ENCODE measurements around the gene TSPAN9.

TSPAN9 gene

GRCh38 chr12:3272958-3273357 is 195.8 kb downstream of the TSPAN9 start:
- no CpG with 5 or more reads among the region's 9 CpGs for WGBS (ENCODE audit: extremely low coverage, insufficient coverage, low lambda C conversion rate)
- no peak overlapping the region for H2BK15ac ChIP-seq (replicated peaks; ENCODE audit: low read depth)
- no peak overlapping the region for H4K5ac ChIP-seq (ENCODE audit: low read length)
- no peaks in the 10 kb centered on the region for H3K36me3 ChIP-seq (ENCODE audit: control insufficient read depth, insufficient read depth, low read length)
- no peak overlapping the region for H3K23ac ChIP-seq (ENCODE audit: low read length)
- H3K27me3 ChIP-seq (ENCODE audit: insufficient read depth, low read length, poor library complexity) = no peaks in the 10 kb centered on the region
- no peak overlapping the region for H3K18ac ChIP-seq (ENCODE audit: low read length)
- no peak for DNase-seq
- no peak overlapping the region for H3K27ac ChIP-seq (ENCODE audit: low read depth, low read length)
- no peak overlapping the region for H3K4ac ChIP-seq (ENCODE audit: low read depth, low read length)
- no peak overlapping the region for H2AK5ac ChIP-seq (ENCODE audit: low read length)
- H3K4me3 ChIP-seq (ENCODE audit: low read length) = no peak overlapping the region
- no peak overlapping the region for H3K4me2 ChIP-seq (ENCODE audit: low read length)
- H3K4me1 ChIP-seq (ENCODE audit: control insufficient read depth, low read depth, low read length) = no peaks in the 10 kb centered on the region
- no peak overlapping the region for H2BK5ac ChIP-seq (ENCODE audit: low read length)
- H4K8ac ChIP-seq (ENCODE audit: low read depth, low read length) = no peak overlapping the region
- H2BK120ac ChIP-seq (ENCODE audit: low read depth, low read length) = no peak overlapping the region
- no peaks in the 10 kb centered on the region for H3K79me1 ChIP-seq (ENCODE audit: low read length)
- no peak overlapping the region for H3K9ac ChIP-seq (ENCODE audit: low read length)
- no peaks in the 10 kb centered on the region for H3K79me2 ChIP-seq (ENCODE audit: control insufficient read depth, insufficient read depth, low read length)
- H3K56ac ChIP-seq (ENCODE audit: low read length) = no peak overlapping the region

GRCh38 chr12:3273409-3273853 is 196.3 kb downstream of the TSPAN9 start:
- no peaks in the 10 kb centered on the region for H3K27me3 ChIP-seq (ENCODE audit: insufficient read depth, low read length, poor library complexity)
- H2BK120ac ChIP-seq (ENCODE audit: low read depth, low read length) = no peak overlapping the region
- H3K4me1 ChIP-seq (ENCODE audit: control insufficient read depth, low read depth, low read length) = no peaks in the 10 kb centered on the region
- H3K9ac ChIP-seq (ENCODE audit: low read length) = no peak overlapping the region
- DNase-seq = no peak
- WGBS (ENCODE audit: extremely low coverage, insufficient coverage, low lambda C conversion rate) = no CpG with 5 or more reads among the region's 7 CpGs
- H4K8ac ChIP-seq (ENCODE audit: low read depth, low read length) = no peak overlapping the region
- H3K56ac ChIP-seq (ENCODE audit: low read length) = no peak overlapping the region
- H4K5ac ChIP-seq (ENCODE audit: low read length) = no peak overlapping the region
- no peak overlapping the region for H3K23ac ChIP-seq (ENCODE audit: low read length)
- no peak overlapping the region for H3K18ac ChIP-seq (ENCODE audit: low read length)
- H3K4ac ChIP-seq (ENCODE audit: low read depth, low read length) = no peak overlapping the region
- H2BK5ac ChIP-seq (ENCODE audit: low read length) = no peak overlapping the region
- no peak overlapping the region for H3K4me2 ChIP-seq (ENCODE audit: low read length)
- no peaks in the 10 kb centered on the region for H3K79me2 ChIP-seq (ENCODE audit: control insufficient read depth, insufficient read depth, low read length)
- H2BK15ac ChIP-seq (replicated peaks; ENCODE audit: low read depth) = no peak overlapping the region
- H2AK5ac ChIP-seq (ENCODE audit: low read length) = no peak overlapping the region
- no peaks in the 10 kb centered on the region for H3K36me3 ChIP-seq (ENCODE audit: control insufficient read depth, insufficient read depth, low read length)
- no peaks in the 10 kb centered on the region for H3K79me1 ChIP-seq (ENCODE audit: low read length)
- H3K4me3 ChIP-seq (ENCODE audit: low read length) = no peak overlapping the region
- H3K27ac ChIP-seq (ENCODE audit: low read depth, low read length) = no peak overlapping the region

GRCh38 chr12:3274664-3275063 is 197.5 kb downstream of the TSPAN9 start:
- H4K8ac ChIP-seq (ENCODE audit: low read depth, low read length) = no peak overlapping the region
- no peaks in the 10 kb centered on the region for H3K36me3 ChIP-seq (ENCODE audit: control insufficient read depth, insufficient read depth, low read length)
- no peaks in the 10 kb centered on the region for H3K4me1 ChIP-seq (ENCODE audit: control insufficient read depth, low read depth, low read length)
- H3K4ac ChIP-seq (ENCODE audit: low read depth, low read length) = no peak overlapping the region
- no peak overlapping the region for H3K4me2 ChIP-seq (ENCODE audit: low read length)
- H2BK5ac ChIP-seq (ENCODE audit: low read length) = no peak overlapping the region
- H2BK15ac ChIP-seq (replicated peaks; ENCODE audit: low read depth) = no peak overlapping the region
- no peak overlapping the region for H3K56ac ChIP-seq (ENCODE audit: low read length)
- H4K5ac ChIP-seq (ENCODE audit: low read length) = no peak overlapping the region
- H3K79me2 ChIP-seq (ENCODE audit: control insufficient read depth, insufficient read depth, low read length) = no peaks in the 10 kb centered on the region
- H3K18ac ChIP-seq (ENCODE audit: low read length) = no peak overlapping the region
- no CpG with 5 or more reads among the region's 13 CpGs for WGBS (ENCODE audit: extremely low coverage, insufficient coverage, low lambda C conversion rate)
- no peaks in the 10 kb centered on the region for H3K79me1 ChIP-seq (ENCODE audit: low read length)
- no peak overlapping the region for H2AK5ac ChIP-seq (ENCODE audit: low read length)
- no peak overlapping the region for H3K27ac ChIP-seq (ENCODE audit: low read depth, low read length)
- no peak overlapping the region for H2BK120ac ChIP-seq (ENCODE audit: low read depth, low read length)
- H3K27me3 ChIP-seq (ENCODE audit: insufficient read depth, low read length, poor library complexity) = no peaks in the 10 kb centered on the region
- no peak for DNase-seq
- H3K9ac ChIP-seq (ENCODE audit: low read length) = no peak overlapping the region
- no peak overlapping the region for H3K4me3 ChIP-seq (ENCODE audit: low read length)
- no peak overlapping the region for H3K23ac ChIP-seq (ENCODE audit: low read length)

GRCh38 chr12:3275171-3276041 is 198.2 kb downstream of the TSPAN9 start:
- no CpG with 5 or more reads among the region's 29 CpGs for WGBS (ENCODE audit: extremely low coverage, insufficient coverage, low lambda C conversion rate)
- no peak overlapping the region for H4K8ac ChIP-seq (ENCODE audit: low read depth, low read length)
- H2AK5ac ChIP-seq (ENCODE audit: low read length) = no peak overlapping the region
- H3K23ac ChIP-seq (ENCODE audit: low read length) = no peak overlapping the region
- H3K18ac ChIP-seq (ENCODE audit: low read length) = no peak overlapping the region
- H2BK15ac ChIP-seq (replicated peaks; ENCODE audit: low read depth) = no peak overlapping the region
- H3K36me3 ChIP-seq (ENCODE audit: control insufficient read depth, insufficient read depth, low read length) = no peaks in the 10 kb centered on the region
- H2BK120ac ChIP-seq (ENCODE audit: low read depth, low read length) = no peak overlapping the region
- no peak overlapping the region for H4K5ac ChIP-seq (ENCODE audit: low read length)
- H3K79me2 ChIP-seq (ENCODE audit: control insufficient read depth, insufficient read depth, low read length) = no peaks in the 10 kb centered on the region
- H3K4me2 ChIP-seq (ENCODE audit: low read length) = no peak overlapping the region
- H3K4ac ChIP-seq (ENCODE audit: low read depth, low read length) = no peak overlapping the region
- no peak overlapping the region for H3K4me3 ChIP-seq (ENCODE audit: low read length)
- H3K4me1 ChIP-seq (ENCODE audit: control insufficient read depth, low read depth, low read length) = no peaks in the 10 kb centered on the region
- peak; percentile 59 for DNase-seq
- H3K56ac ChIP-seq (ENCODE audit: low read length) = no peak overlapping the region
- H3K27me3 ChIP-seq (ENCODE audit: insufficient read depth, low read length, poor library complexity) = no peaks in the 10 kb centered on the region
- no peak overlapping the region for H2BK5ac ChIP-seq (ENCODE audit: low read length)
- no peak overlapping the region for H3K27ac ChIP-seq (ENCODE audit: low read depth, low read length)
- no peaks in the 10 kb centered on the region for H3K79me1 ChIP-seq (ENCODE audit: low read length)
- H3K9ac ChIP-seq (ENCODE audit: low read length) = no peak overlapping the region

GRCh38 chr12:3276226-3276625 is 199.0 kb downstream of the TSPAN9 start:
- no peak overlapping the region for H3K56ac ChIP-seq (ENCODE audit: low read length)
- H3K27me3 ChIP-seq (ENCODE audit: insufficient read depth, low read length, poor library complexity) = no peaks in the 10 kb centered on the region
- WGBS (ENCODE audit: extremely low coverage, insufficient coverage, low lambda C conversion rate) = no CpG with 5 or more reads among the region's 14 CpGs
- no peak overlapping the region for H3K27ac ChIP-seq (ENCODE audit: low read depth, low read length)
- no peak overlapping the region for H3K18ac ChIP-seq (ENCODE audit: low read length)
- no peak overlapping the region for H3K23ac ChIP-seq (ENCODE audit: low read length)
- no peak overlapping the region for H4K8ac ChIP-seq (ENCODE audit: low read depth, low read length)
- H4K5ac ChIP-seq (ENCODE audit: low read length) = no peak overlapping the region
- no peak overlapping the region for H2BK15ac ChIP-seq (replicated peaks; ENCODE audit: low read depth)
- no peaks in the 10 kb centered on the region for H3K4me1 ChIP-seq (ENCODE audit: control insufficient read depth, low read depth, low read length)
- H3K36me3 ChIP-seq (ENCODE audit: control insufficient read depth, insufficient read depth, low read length) = no peaks in the 10 kb centered on the region
- H3K79me1 ChIP-seq (ENCODE audit: low read length) = no peaks in the 10 kb centered on the region
- DNase-seq = no peak
- H3K4me3 ChIP-seq (ENCODE audit: low read length) = no peak overlapping the region
- H2AK5ac ChIP-seq (ENCODE audit: low read length) = no peak overlapping the region
- H3K79me2 ChIP-seq (ENCODE audit: control insufficient read depth, insufficient read depth, low read length) = no peaks in the 10 kb centered on the region
- H3K9ac ChIP-seq (ENCODE audit: low read length) = no peak overlapping the region
- H3K4me2 ChIP-seq (ENCODE audit: low read length) = no peak overlapping the region
- H2BK120ac ChIP-seq (ENCODE audit: low read depth, low read length) = no peak overlapping the region
- no peak overlapping the region for H2BK5ac ChIP-seq (ENCODE audit: low read length)
- H3K4ac ChIP-seq (ENCODE audit: low read depth, low read length) = no peak overlapping the region
